ENCODE results near the gene GDPD3.
A peak's percentile ranks its signal among the peaks of the same experiment; 100 is the strongest.
"Not testable (repeated sequence)": the region's sequence is repeated elsewhere in the genome, so short reads cannot be mapped to it uniquely, and the experiment has no call there.

The GDPD3 gene

GRCh38 chr16:30113031-30113710 lies at the start of gene GDPD3:
Gene GDPD3, minus strand, starts transcription at chr16:30113537. Its CDS starts 59 bp downstream, at chr16:30113478.
- DNase-seq (ENCODE audit: low spot score), result peak; percentile 9

GRCh38 chr16:30157214-30157613 lies 43.9 kb upstream of the GDPD3 start:
- DNase-seq (ENCODE audit: low spot score), result no peak

- DNase-seq (ENCODE audit: low spot score), result no peak
These were observed 41.9 kb upstream of the GDPD3 start for GRCh38 chr16:30155188-30155587.

- DNase-seq (ENCODE audit: low spot score), result no peak
These were observed 39.2 kb upstream of the GDPD3 start for GRCh38 chr16:30152517-30152916.

- DNase-seq (ENCODE audit: low spot score), result no peak
These were observed 37.8 kb upstream of the GDPD3 start for GRCh38 chr16:30151091-30151490.

GRCh38 chr16:30149250-30149930 lies 36.1 kb upstream of the GDPD3 start:
- no peak for DNase-seq (ENCODE audit: low spot score)

GRCh38 chr16:30147843-30148510 lies 34.6 kb upstream of the GDPD3 start:
- no peak for DNase-seq (ENCODE audit: low spot score)

- DNase-seq (ENCODE audit: low spot score), result no peak
These were observed 32.3 kb upstream of the GDPD3 start for GRCh38 chr16:30145657-30146056.

- DNase-seq (ENCODE audit: low spot score), result no peak
These were observed 31.6 kb upstream of the GDPD3 start for GRCh38 chr16:30144917-30145316.

- DNase-seq (ENCODE audit: low spot score), result no peak
These were observed 30.7 kb upstream of the GDPD3 start for GRCh38 chr16:30144017-30144416.

- no peak for DNase-seq (ENCODE audit: low spot score)
These were observed 30.0 kb upstream of the GDPD3 start for GRCh38 chr16:30143347-30143702.

- no peak for DNase-seq (ENCODE audit: low spot score)
These were observed 29.5 kb upstream of the GDPD3 start for GRCh38 chr16:30142672-30143346.

- no peak for DNase-seq (ENCODE audit: low spot score)
These were observed 28.4 kb upstream of the GDPD3 start for GRCh38 chr16:30141750-30142149.

GRCh38 chr16:30139583-30140481 lies 26.5 kb upstream of the GDPD3 start:
- no peak for DNase-seq (ENCODE audit: low spot score)

GRCh38 chr16:30137897-30138296 lies 24.6 kb upstream of the GDPD3 start:
- DNase-seq (ENCODE audit: low spot score), result no peak

GRCh38 chr16:30136971-30137605 lies 23.8 kb upstream of the GDPD3 start:
- DNase-seq (ENCODE audit: low spot score), result no peak

GRCh38 chr16:30132591-30132990 lies 19.3 kb upstream of the GDPD3 start:
- DNase-seq (ENCODE audit: low spot score), result no peak

GRCh38 chr16:30131869-30132475 lies 18.6 kb upstream of the GDPD3 start:
- peak; percentile 20 for DNase-seq (ENCODE audit: low spot score)

GRCh38 chr16:30127993-30128392 lies 14.7 kb upstream of the GDPD3 start:
- no peak for DNase-seq (ENCODE audit: low spot score)

GRCh38 chr16:30125690-30126089 lies 12.4 kb upstream of the GDPD3 start:
- DNase-seq (ENCODE audit: low spot score), result not testable (repeated sequence)

GRCh38 chr16:30124985-30125379 lies 11.6 kb upstream of the GDPD3 start:
- no peak for DNase-seq (ENCODE audit: low spot score)

All from AG08395 (cell line).